Ishikawa (cell line): ENCODE data around the gene ZFR2.

Experiments used
- TAF1 ChIP-seq: IDR thresholded peaks from 2 replicates; pipeline ENCODE4 v1.6.1; 2012; ENCODE audit warnings: low read depth, mild to moderate bottlenecking
- ZBTB7A ChIP-seq: IDR thresholded peaks from 2 replicates; pipeline ENCODE4 v1.6.1; 2012; ENCODE audit warnings: low read depth
- TF ChIP-seq, protein P1 (sequence below): IDR thresholded peaks from 2 replicates; pipeline ENCODE4 v1.6.1; 2012
- TF ChIP-seq, protein P2 (sequence below): IDR thresholded peaks from 2 replicates; pipeline ENCODE4 v1.6.1; 2012

DNA sequence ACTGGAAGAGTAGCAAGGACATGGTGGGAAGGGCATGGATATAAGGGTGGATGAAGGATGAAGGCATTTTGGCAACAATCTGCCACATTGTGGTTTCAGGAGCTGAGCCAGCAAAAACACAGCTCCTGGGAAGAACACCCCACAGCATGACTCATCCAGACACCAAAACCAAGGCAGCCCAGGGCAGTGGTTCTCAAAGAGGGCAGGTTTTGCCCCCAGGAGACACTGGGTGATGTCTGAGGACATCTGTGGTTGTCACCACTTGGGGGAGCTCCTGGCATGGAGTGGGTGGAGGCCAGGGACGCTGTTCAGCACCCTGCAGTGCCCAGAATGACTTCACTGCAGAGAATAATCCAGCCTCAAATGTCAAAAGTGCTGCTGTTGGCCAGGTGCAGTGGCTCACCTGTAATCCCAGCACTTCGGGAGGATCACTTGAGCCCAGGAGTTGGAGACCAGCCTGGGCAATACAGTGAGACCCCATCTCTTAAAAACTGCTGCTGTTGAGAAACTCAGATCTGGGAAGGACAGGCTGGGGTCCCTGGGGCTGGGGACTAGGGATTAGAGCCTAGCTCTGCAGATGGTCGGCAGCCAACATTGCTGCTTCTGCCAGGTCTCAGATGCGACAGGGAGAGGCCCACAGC, 16.1 kb downstream of the ZFR2 start:
- TF ChIP-seq TAF1, result no peak
- TF ChIP-seq, protein P1, sequence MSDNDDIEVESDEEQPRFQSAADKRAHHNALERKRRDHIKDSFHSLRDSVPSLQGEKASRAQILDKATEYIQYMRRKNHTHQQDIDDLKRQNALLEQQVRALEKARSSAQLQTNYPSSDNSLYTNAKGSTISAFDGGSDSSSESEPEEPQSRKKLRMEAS, result no peak
- TF ChIP-seq, protein P2, sequence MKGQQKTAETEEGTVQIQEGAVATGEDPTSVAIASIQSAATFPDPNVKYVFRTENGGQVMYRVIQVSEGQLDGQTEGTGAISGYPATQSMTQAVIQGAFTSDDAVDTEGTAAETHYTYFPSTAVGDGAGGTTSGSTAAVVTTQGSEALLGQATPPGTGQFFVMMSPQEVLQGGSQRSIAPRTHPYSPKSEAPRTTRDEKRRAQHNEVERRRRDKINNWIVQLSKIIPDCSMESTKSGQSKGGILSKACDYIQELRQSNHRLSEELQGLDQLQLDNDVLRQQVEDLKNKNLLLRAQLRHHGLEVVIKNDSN, result no peak
- no peak for TF ChIP-seq ZBTB7A
